ENCODE measurements around the gene HCRTR1. TPM values are rescaled to one million over a fixed set of nuclear protein-coding genes. Genes with fewer than 3 reads are reported as not detected.

Gene HCRTR1
- total RNA-seq, 1 experiment from 2014 or later = not detected

DNA sequence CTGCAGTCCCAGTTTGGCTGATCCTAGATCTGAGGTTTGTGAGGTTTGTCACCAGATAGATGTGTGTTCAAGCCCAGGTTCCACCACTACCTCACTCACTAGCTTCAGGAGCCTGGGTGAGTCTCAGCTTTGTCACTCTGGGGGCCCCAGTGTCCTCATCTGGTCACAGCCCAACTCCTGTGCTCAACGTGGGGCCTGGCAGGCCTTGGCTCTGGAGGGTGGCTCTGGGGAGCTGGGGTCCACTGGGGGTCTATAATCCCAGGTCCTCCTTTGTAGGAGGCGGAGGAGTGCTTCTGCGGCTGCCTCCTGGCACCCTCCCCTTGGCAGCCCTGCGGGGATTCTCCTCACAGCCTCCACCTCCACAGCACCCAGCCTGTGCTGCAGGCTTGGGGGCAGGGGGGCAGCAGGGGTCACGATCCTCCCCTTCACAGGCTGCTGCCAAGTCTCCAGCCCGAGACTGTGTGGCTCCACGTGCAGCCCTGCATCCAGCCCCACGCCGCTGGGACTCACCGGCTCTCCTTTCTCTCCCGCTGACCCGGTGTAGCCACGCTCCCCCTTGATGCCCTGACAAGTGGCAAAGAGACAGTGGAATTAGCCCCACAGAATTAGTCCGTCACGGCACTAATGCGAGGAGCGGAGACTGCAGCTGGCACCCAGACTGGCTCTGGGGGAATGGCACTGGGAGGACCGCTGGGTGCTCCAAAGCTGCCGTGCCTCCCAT, 49.7 kb downstream of the HCRTR1 start:
- Histone ChIP-seq H3K36me3 (ENCODE audit: insufficient read depth, low read length, poor library complexity, severe bottlenecking) (no peaks in the 10 kb centered on the region), H3K27me3 (replicated peaks; ENCODE audit: insufficient read depth, low read depth, low read length, poor library complexity) (no peaks in the 10 kb centered on the region), H3K9me3 (ENCODE audit: low read depth, low read length, poor library complexity, severe bottlenecking) (no peaks in the 10 kb centered on the region), H3K27ac (ENCODE audit: low read depth, low read length, poor library complexity, severe bottlenecking) (no peak overlapping the region), H3K4me1 (ENCODE audit: insufficient read depth, low read length, poor library complexity, severe bottlenecking) (peaks cover 24% of the 10 kb centered on the region), H3K4me3 (ENCODE audit: low read depth, low read length, poor library complexity, severe bottlenecking) (no peak overlapping the region)
- CTCF ChIA-PET = interaction anchor here (0.8 to 1.0 kb wide), 3 partner anchors 78 to 122 kb away, joined by 3 to 5 read pairs (median 3); no protein-coding TSS in a partner anchor
- POLR2A ChIA-PET (ENCODE audit: low non-redundant PET) = no interaction called here
- intact Hi-C loops (cut with micrococcal nuclease; ENCODE audit: unreplicated experiment) = loop anchor here (2.0 kb wide), 1 partner anchor 38 kb away; the partner anchor contains the start of gene COL16A1
- no peak for TF ChIP-seq EZH2 (IDR thresholded peaks at IDR 0.05; ENCODE audit: borderline replicate concordance, low read depth, low read length, poor library complexity, severe bottlenecking)
- TF ChIP-seq, protein P1, sequence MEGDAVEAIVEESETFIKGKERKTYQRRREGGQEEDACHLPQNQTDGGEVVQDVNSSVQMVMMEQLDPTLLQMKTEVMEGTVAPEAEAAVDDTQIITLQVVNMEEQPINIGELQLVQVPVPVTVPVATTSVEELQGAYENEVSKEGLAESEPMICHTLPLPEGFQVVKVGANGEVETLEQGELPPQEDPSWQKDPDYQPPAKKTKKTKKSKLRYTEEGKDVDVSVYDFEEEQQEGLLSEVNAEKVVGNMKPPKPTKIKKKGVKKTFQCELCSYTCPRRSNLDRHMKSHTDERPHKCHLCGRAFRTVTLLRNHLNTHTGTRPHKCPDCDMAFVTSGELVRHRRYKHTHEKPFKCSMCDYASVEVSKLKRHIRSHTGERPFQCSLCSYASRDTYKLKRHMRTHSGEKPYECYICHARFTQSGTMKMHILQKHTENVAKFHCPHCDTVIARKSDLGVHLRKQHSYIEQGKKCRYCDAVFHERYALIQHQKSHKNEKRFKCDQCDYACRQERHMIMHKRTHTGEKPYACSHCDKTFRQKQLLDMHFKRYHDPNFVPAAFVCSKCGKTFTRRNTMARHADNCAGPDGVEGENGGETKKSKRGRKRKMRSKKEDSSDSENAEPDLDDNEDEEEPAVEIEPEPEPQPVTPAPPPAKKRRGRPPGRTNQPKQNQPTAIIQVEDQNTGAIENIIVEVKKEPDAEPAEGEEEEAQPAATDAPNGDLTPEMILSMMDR (conservative IDR thresholded peaks at IDR 0.05; ENCODE audit: low read depth, low read length) = no peak
- no peak for DNase-seq (ENCODE audit: low spot score)
- BruUV-seq (replicated peaks) = no TSS peak

DNA sequence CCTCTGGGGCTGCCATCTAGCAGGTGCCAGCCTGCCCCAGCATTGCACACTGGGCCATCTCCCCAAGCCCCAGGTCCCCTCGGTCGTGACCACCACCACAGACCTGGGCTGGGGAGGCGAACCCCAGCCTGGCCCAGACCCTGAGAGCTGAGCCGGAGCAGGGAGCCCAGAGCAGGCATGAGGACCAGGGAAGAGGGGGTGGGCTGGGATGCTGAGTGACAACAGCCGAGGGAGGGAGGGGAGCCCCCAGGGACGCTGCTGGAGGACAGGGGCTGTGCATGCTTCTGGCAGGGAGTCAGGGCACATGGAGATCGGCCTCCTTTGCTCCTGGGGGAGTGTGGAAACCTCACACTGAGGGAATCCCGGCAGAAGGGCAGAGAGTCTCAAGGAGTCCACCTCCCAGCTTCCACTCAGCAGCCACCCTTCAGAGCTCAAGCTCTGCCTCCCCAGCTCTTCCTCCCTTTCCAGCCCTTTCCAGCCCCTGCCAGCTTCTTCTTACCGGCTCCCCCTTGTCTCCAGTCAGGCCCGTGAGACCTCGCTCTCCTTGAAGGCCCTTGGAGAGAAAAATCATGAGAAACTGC, 50.9 kb downstream of the HCRTR1 start:
- DNase-seq (ENCODE audit: low spot score) = no peak
- H3K4me3 ChIP-seq (ENCODE audit: low read depth, low read length, poor library complexity, severe bottlenecking) = no peak overlapping the region
- no peaks in the 10 kb centered on the region for H3K27me3 ChIP-seq (replicated peaks; ENCODE audit: insufficient read depth, low read depth, low read length, poor library complexity)
- POLR2A ChIA-PET (ENCODE audit: low non-redundant PET) = no interaction called here
- no peaks in the 10 kb centered on the region for H3K9me3 ChIP-seq (ENCODE audit: low read depth, low read length, poor library complexity, severe bottlenecking)
- intact Hi-C loops (cut with micrococcal nuclease; ENCODE audit: unreplicated experiment) = no loop called here
- CTCF ChIA-PET = no interaction called here
- no peak for TF ChIP-seq EZH2 (IDR thresholded peaks at IDR 0.05; ENCODE audit: borderline replicate concordance, low read depth, low read length, poor library complexity, severe bottlenecking)
- TF ChIP-seq, protein P1 (conservative IDR thresholded peaks at IDR 0.05; ENCODE audit: low read depth, low read length) = no peak
- H3K4me1 ChIP-seq (ENCODE audit: insufficient read depth, low read length, poor library complexity, severe bottlenecking) = peaks cover 24% of the 10 kb centered on the region
- no TSS peak for BruUV-seq (replicated peaks)
- H3K36me3 ChIP-seq (ENCODE audit: insufficient read depth, low read length, poor library complexity, severe bottlenecking) = no peaks in the 10 kb centered on the region
- H3K27ac ChIP-seq (ENCODE audit: low read depth, low read length, poor library complexity, severe bottlenecking) = no peak overlapping the region

DNA sequence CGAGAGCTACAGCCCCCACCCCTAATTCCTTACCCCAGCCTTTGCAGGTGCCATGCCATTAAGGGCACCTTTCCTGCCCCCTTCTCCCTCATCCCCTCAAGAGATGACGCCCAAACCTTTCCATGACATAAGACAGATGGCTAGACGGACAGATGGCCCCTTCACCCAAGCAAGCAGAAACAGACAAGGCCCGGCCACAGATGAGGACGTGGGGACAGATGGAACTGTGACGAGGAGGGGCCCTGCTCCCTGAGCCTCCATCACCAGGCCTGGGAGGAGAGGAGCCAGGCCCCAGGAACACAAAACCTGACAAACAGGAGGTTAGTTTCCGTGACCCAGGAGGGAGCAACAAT, 51.9 kb downstream of the HCRTR1 start:
- POLR2A ChIA-PET (ENCODE audit: low non-redundant PET) = no interaction called here
- intact Hi-C loops (cut with micrococcal nuclease; ENCODE audit: unreplicated experiment) = no loop called here

More for the DNA sequence above, 51.9 kb downstream of the HCRTR1 start:
- H3K4me1 ChIP-seq (ENCODE audit: insufficient read depth, low read length, poor library complexity, severe bottlenecking) = peaks cover 24% of the 10 kb centered on the region
- H3K36me3 ChIP-seq (ENCODE audit: insufficient read depth, low read length, poor library complexity, severe bottlenecking) = no peaks in the 10 kb centered on the region
- H3K27ac ChIP-seq (ENCODE audit: low read depth, low read length, poor library complexity, severe bottlenecking) = no peak overlapping the region
- DNase-seq (ENCODE audit: low spot score) = no peak
- TF ChIP-seq, protein P1 (conservative IDR thresholded peaks at IDR 0.05; ENCODE audit: low read depth, low read length) = no peak
- no peak for TF ChIP-seq EZH2 (IDR thresholded peaks at IDR 0.05; ENCODE audit: borderline replicate concordance, low read depth, low read length, poor library complexity, severe bottlenecking)
- no peaks in the 10 kb centered on the region for H3K27me3 ChIP-seq (replicated peaks; ENCODE audit: insufficient read depth, low read depth, low read length, poor library complexity)
- BruUV-seq (replicated peaks) = no TSS peak
- H3K4me3 ChIP-seq (ENCODE audit: low read depth, low read length, poor library complexity, severe bottlenecking) = no peak overlapping the region
- H3K9me3 ChIP-seq (ENCODE audit: low read depth, low read length, poor library complexity, severe bottlenecking) = no peaks in the 10 kb centered on the region
- CTCF ChIA-PET = interaction anchor here (0.8 to 1.4 kb wide), 3 partner anchors 36 to 120 kb away, joined by 3 to 6 read pairs (median 4); no protein-coding TSS in a partner anchor

Data from A673 (cell line).